IMR-90 (cell line): ENCODE data around the gene ETV3L. TPM values are rescaled to one million over a fixed set of nuclear protein-coding genes. Genes with fewer than 3 reads are reported as not detected.

Source experiments
- ATAC-seq: fragments of 200-7000 bp; cut with Tn5 transposase; 2 replicates; pipeline ENCODE4 v1.9.1; 2020; ENCODE audit warnings: low read depth, mild to moderate bottlenecking, moderate library complexity
- BruUV-seq: library from RNA; stranded (reverse); fragments of 400-500 nt; replicated peaks from 2 replicates; lab custom pipeline; 2021; lab: Mats Ljungman, UMichigan
- CTCF ChIA-PET: fragments of 300-600 bp; formaldehyde crosslinking; extraction: SDS; loops from one replicate; lab custom pipeline; 2021; ENCODE audit warnings: antibody characterized with exemption; lab: Yijun Ruan, JAX
- POLR2A ChIA-PET: fragments of 300-600 bp; sonication (Branson Sonifier 250); formaldehyde crosslinking; loops from one replicate; lab custom pipeline; 2022; ENCODE audit warnings: antibody characterized with exemption; ENCODE audit not compliant: unreplicated experiment; lab: Charles Lee
- DNase-seq: peaks from one replicate; pipeline ENCODE4 v3.0.0; 2013
- H2AFZ ChIP-seq: replicated peaks from 2 replicates; pipeline ENCODE3; 2013; ENCODE audit warnings: low read length, mild to moderate bottlenecking; ENCODE audit not compliant: poor library complexity
- H2AK5ac ChIP-seq: 2 replicates; pipeline ENCODE4 v1.6.1; 2013; ENCODE audit warnings: low read depth, low read length, inconsistent platforms
- H2AK9ac ChIP-seq: replicated peaks from 2 replicates; pipeline ENCODE3; 2013; ENCODE audit warnings: mild to moderate bottlenecking, low read depth, low read length, moderate library complexity; ENCODE audit not compliant: poor library complexity
- H2BK120ac ChIP-seq: 2 replicates; pipeline ENCODE4 v1.6.1; 2013; ENCODE audit warnings: low read depth, low read length, inconsistent platforms
- H2BK15ac ChIP-seq: 3 replicates; pipeline ENCODE4 v1.6.1; 2013; ENCODE audit warnings: low read depth, low read length, inconsistent platforms
- H2BK20ac ChIP-seq: 2 replicates; pipeline ENCODE4 v1.6.1; 2013; ENCODE audit warnings: low read depth, mild to moderate bottlenecking, inconsistent platforms, low read length, moderate library complexity
- H2BK5ac ChIP-seq: 2 replicates; pipeline ENCODE4 v1.6.1; 2013; ENCODE audit warnings: mild to moderate bottlenecking, low read depth, low read length, inconsistent platforms; ENCODE audit not compliant: poor library complexity, severe bottlenecking
- H3K14ac ChIP-seq: replicated peaks from 2 replicates; pipeline ENCODE4 v1.6.1; 2013; ENCODE audit warnings: low read depth, low read length, inconsistent platforms
- H3K18ac ChIP-seq: 2 replicates; pipeline ENCODE4 v1.6.1; 2013; ENCODE audit warnings: low read depth, low read length, control low read depth
- H3K23ac ChIP-seq: 2 replicates; pipeline ENCODE4 v1.6.1; 2013; ENCODE audit warnings: low read depth, low read length, inconsistent platforms
- H3K27ac ChIP-seq: 2 replicates; pipeline ENCODE4 v1.5.1; 2013; ENCODE audit warnings: mild to moderate bottlenecking, control low read depth, low read length; ENCODE audit not compliant: insufficient read depth
- H3K27me3 ChIP-seq: 2 replicates; pipeline ENCODE4 v1.6.1; 2013; ENCODE audit warnings: low read length; ENCODE audit not compliant: control insufficient read depth, insufficient read depth
- H3K36me3 ChIP-seq: 2 replicates; pipeline ENCODE4 v1.6.1; 2013; ENCODE audit warnings: low read length, mixed read lengths; ENCODE audit not compliant: control insufficient read depth, insufficient read depth
- H3K4ac ChIP-seq: 2 replicates; pipeline ENCODE4 v1.6.1; 2013; ENCODE audit warnings: low read depth, low read length, inconsistent platforms
- H3K4me1 ChIP-seq: 2 replicates; pipeline ENCODE4 v1.6.1; 2013; ENCODE audit warnings: low read length, mixed read lengths; ENCODE audit not compliant: control insufficient read depth, insufficient read depth
- H3K4me2 ChIP-seq: 2 replicates; pipeline ENCODE4 v1.6.1; 2013; ENCODE audit warnings: low read depth, mild to moderate bottlenecking, control low read depth, low read length, moderate library complexity
- H3K4me3 ChIP-seq: 2 replicates; pipeline ENCODE4 v1.5.1; 2013; ENCODE audit warnings: low read depth, mild to moderate bottlenecking, control low read depth, low read length, moderate library complexity; ENCODE audit not compliant: insufficient read depth
- H3K56ac ChIP-seq: 2 replicates; pipeline ENCODE4 v1.6.1; 2013; ENCODE audit warnings: low read length, inconsistent platforms; ENCODE audit not compliant: insufficient read depth; ENCODE audit errors: extremely low read depth
- H3K79me1 ChIP-seq, 2 experiments: 2 replicates each; pipeline ENCODE4 v1.6.1; 2013; ENCODE audit warnings: low read length in 2 of 2, inconsistent platforms in 1 of 2, low read depth in 1 of 2
- H3K9ac ChIP-seq: 2 replicates; pipeline ENCODE4 v1.6.1; 2013; ENCODE audit warnings: low read depth, low read length, control low read depth
- H3K9me1 ChIP-seq: 2 replicates; pipeline ENCODE4 v1.6.1; 2013; ENCODE audit warnings: low read length, inconsistent platforms; ENCODE audit not compliant: insufficient read depth
- H3K9me3 ChIP-seq: 2 replicates; pipeline ENCODE4 v1.6.1; 2013; ENCODE audit warnings: low read length; ENCODE audit not compliant: control insufficient read depth, insufficient read depth
- H4K20me1 ChIP-seq: 2 replicates; pipeline ENCODE4 v1.6.1; 2013; ENCODE audit warnings: low read length, inconsistent platforms; ENCODE audit not compliant: insufficient read depth
- H4K5ac ChIP-seq: 2 replicates; pipeline ENCODE4 v1.6.1; 2013; ENCODE audit warnings: mild to moderate bottlenecking, low read depth, low read length, control low read depth
- H4K8ac ChIP-seq, 2 experiments: 2 replicates each; pipeline ENCODE4 v1.6.1; 2013; ENCODE audit warnings: low read depth in 2 of 2, low read length in 2 of 2, control low read depth in 1 of 2, inconsistent platforms in 1 of 2
- H4K91ac ChIP-seq: 2 replicates; pipeline ENCODE4 v1.6.1; 2013; ENCODE audit warnings: low read depth, low read length, inconsistent platforms; ENCODE audit not compliant: insufficient read depth
- CEBPB ChIP-seq: IDR thresholded peaks from 2 replicates; pipeline ENCODE4 v1.6.1; 2012; ENCODE audit warnings: low read depth, low read length, improper control_type of control experiment
- FOS ChIP-seq: fragments of 150-350 bp; IDR thresholded peaks from 2 replicates; pipeline ENCODE4 v1.6.1; 2016; ENCODE audit warnings: low read depth, low read length
- POLR2A ChIP-seq: IDR thresholded peaks from 2 replicates; pipeline ENCODE4 v1.6.1; 2012; ENCODE audit warnings: mild to moderate bottlenecking, low read depth, low read length
- RAD21 ChIP-seq: IDR thresholded peaks from 2 replicates; pipeline ENCODE4 v1.6.1; 2012; ENCODE audit warnings: low read length, improper control_type of control experiment
- RCOR1 ChIP-seq: IDR thresholded peaks from 2 replicates; pipeline ENCODE4 v1.6.1; 2012; ENCODE audit warnings: mild to moderate bottlenecking, low read length, improper control_type of control experiment; ENCODE audit not compliant: insufficient replicate concordance
- WGBS, 2 experiments: methylation state at CpG; one replicate each; pipeline versions ENCODE4 v1.1.5 to v1.1.7; 2013; ENCODE audit warnings: missing lambda C conversion rate in 2 of 2; ENCODE audit not compliant: insufficient read length in 1 of 2; ENCODE audit errors: extremely low coverage in 2 of 2; 5-methylcytosine and 5-hydroxymethylcytosine counted together
- dilution Hi-C: fragments of 300-500 bp; cut with HindIII; formaldehyde crosslinking; loops from one replicate; pipeline ENCODE4 v1.14.3; 2018; ENCODE audit warnings: low sequenced_read_pairs; ENCODE audit not compliant: unreplicated experiment
- in situ Hi-C: fragments of 300-500 bp; cut with MboI; formaldehyde crosslinking; loops from 3 replicates; pipeline ENCODE4 v1.14.3; 2019; ENCODE audit warnings: low sequenced_read_pairs, inconsistent platforms, mixed read lengths
- intact Hi-C: fragments of 100-400 bp; cut with micrococcal nuclease; formaldehyde crosslinking; loops from 2 replicates; pipeline ENCODE4 v1.10.0; 2022
- polyA plus RNA-seq, 3 experiments: library from polyadenylated mRNA; depleted of rRNA; stranded (reverse); fragments of >200 nt; gene quantifications; 2 replicates each; pipeline ENCODE4 v1.2.3, GENCODE V29; 2012; ENCODE audit warnings: low replicate concordance in 1 of 3
- total RNA-seq: library from RNA; depleted of rRNA; stranded (reverse); fragments of >200 nt; gene quantifications from 2 replicates; pipeline ENCODE4 v1.2.3, GENCODE V29; 2012
- TF ChIP-seq, protein P1 (sequence below): fragments of 150-350 bp; IDR thresholded peaks from 2 replicates; pipeline ENCODE4 v1.6.1; 2016; ENCODE audit warnings: low read depth, mild to moderate bottlenecking, low read length, moderate library complexity, borderline replicate concordance

ETV3L gene
- total and polyA plus RNA-seq, 2 of the 4 experiments (the other 2 are of a cell fraction), result not detected

DNA sequence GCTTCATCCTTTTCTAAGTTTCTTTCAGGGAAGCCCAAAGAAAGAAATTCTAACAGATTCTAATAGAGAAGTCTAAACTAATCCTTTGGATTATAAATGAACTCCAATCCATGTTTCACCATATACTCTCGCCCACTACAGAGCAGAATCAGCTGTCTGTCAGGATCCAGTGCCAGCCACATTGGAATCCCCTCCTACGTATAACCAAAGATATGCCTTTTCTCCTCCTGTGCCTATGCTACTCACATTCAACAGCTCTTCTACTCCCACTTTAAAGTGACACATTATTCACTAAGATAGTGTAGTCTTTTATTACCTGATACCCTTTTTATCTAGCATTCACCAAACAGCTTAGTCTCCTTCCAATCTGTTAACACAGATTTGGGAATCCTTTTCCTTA is 35.5 kb upstream of the ETV3L start:
- dilution Hi-C loops (no loop called here), intact Hi-C loops (loop anchor here (5.0 kb wide), 1 partner anchor 43 kb away; no protein-coding TSS in a partner anchor), in situ Hi-C loops (no loop called here)
- Histone ChIP-seq H2AFZ (no peak overlapping the region), H3K23ac (no peak overlapping the region), H4K91ac (no peak overlapping the region), H3K4me1 (peaks cover 4% of the 10 kb centered on the region), H3K79me1 (peaks cover 31 to 41% of the 10 kb centered on the region in 2 experiments), H2BK20ac (no peak overlapping the region), H3K27me3 (no peaks in the 10 kb centered on the region), H4K5ac (no peak overlapping the region), H2BK120ac (no peak overlapping the region), H3K56ac (no peak overlapping the region), H3K14ac (no peak overlapping the region), H3K9me1 (peaks cover 2% of the 10 kb centered on the region; the same call in 1 of the 2 replicates), H2BK15ac (no peak overlapping the region), H2AK9ac (no peak overlapping the region), H2BK5ac (no peak overlapping the region), H3K4me2 (no peak overlapping the region), H4K8ac (no peak overlapping the region), H3K27ac (no peak overlapping the region), H3K4me3 (no peak overlapping the region), H3K4ac (no peak overlapping the region), H3K18ac (no peak overlapping the region), H3K9me3 (no peaks in the 10 kb centered on the region), H4K20me1 (peaks cover 24% of the 10 kb centered on the region), H3K36me3 (peaks cover 33% of the 10 kb centered on the region), H3K9ac (no peak overlapping the region), H2AK5ac (no peak overlapping the region)
- no peak for TF ChIP-seq RCOR1
- TF ChIP-seq POLR2A, result no peak
- no peak for TF ChIP-seq CEBPB
- TF ChIP-seq RAD21, result no peak
- TF ChIP-seq, protein P1, sequence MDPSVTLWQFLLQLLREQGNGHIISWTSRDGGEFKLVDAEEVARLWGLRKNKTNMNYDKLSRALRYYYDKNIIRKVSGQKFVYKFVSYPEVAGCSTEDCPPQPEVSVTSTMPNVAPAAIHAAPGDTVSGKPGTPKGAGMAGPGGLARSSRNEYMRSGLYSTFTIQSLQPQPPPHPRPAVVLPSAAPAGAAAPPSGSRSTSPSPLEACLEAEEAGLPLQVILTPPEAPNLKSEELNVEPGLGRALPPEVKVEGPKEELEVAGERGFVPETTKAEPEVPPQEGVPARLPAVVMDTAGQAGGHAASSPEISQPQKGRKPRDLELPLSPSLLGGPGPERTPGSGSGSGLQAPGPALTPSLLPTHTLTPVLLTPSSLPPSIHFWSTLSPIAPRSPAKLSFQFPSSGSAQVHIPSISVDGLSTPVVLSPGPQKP, result no peak
- TF ChIP-seq FOS, result no peak
- no peak for DNase-seq
- 83% methylated on average over 1 of the region's 2 CpGs; no CpG with 5 or more reads in 1 of the 2 experiments for WGBS, 2 experiments
- BruUV-seq, result no TSS peak
- POLR2A ChIA-PET, result no interaction called here
- CTCF ChIA-PET, result interaction anchor here (1.2 kb wide), 1 partner anchor 21 kb away, joined by 4 read pairs; no protein-coding TSS in a partner anchor
- no peak for ATAC-seq
